Astrocyte (in vitro differentiated cells and primary cell): ENCODE results near the gene GARIN3. TPM values are rescaled to one million over a fixed set of nuclear protein-coding genes. Genes with fewer than 3 reads are reported as not detected.

Experiments used
- DNase-seq: peaks from one replicate; pipeline ENCODE4 v3.0.0-alpha.2; 2010; ENCODE audit warnings: low read depth
- FAIRE-seq: peaks from 2 replicates; lab custom pipeline; 2011; peaks lifted over from hg19 to GRCh38; lab: Jason Lieb, UNC
- H2AFZ ChIP-seq: 2 replicates; pipeline ENCODE4 v1.6.0; 2012; ENCODE audit warnings: low read depth, low read length, inconsistent platforms
- H3K27ac ChIP-seq: 2 replicates; pipeline ENCODE4 v1.5.1; 2011; ENCODE audit warnings: low read depth, low read length, inconsistent platforms
- H3K27me3 ChIP-seq: 2 replicates; pipeline ENCODE4 v1.6.0; 2011; ENCODE audit warnings: low read length, inconsistent platforms; ENCODE audit not compliant: insufficient read depth
- H3K36me3 ChIP-seq: 2 replicates; pipeline ENCODE4 v1.5.1; 2011; ENCODE audit warnings: low read length, inconsistent platforms; ENCODE audit not compliant: insufficient read depth
- H3K4me1 ChIP-seq: 2 replicates; pipeline ENCODE4 v1.5.1; 2011; ENCODE audit warnings: low read length, inconsistent platforms; ENCODE audit not compliant: insufficient read depth
- H3K4me2 ChIP-seq: 2 replicates; pipeline ENCODE4 v1.6.0; 2012; ENCODE audit warnings: low read length, inconsistent platforms
- H3K4me3 ChIP-seq: 2 replicates; pipeline ENCODE4 v1.5.1; 2011; ENCODE audit warnings: low read depth, mild to moderate bottlenecking, low read length, inconsistent platforms; ENCODE audit not compliant: insufficient read depth
- H3K79me2 ChIP-seq: 2 replicates; pipeline ENCODE4 v1.6.0; 2012; ENCODE audit warnings: mild to moderate bottlenecking, low read length, inconsistent platforms; ENCODE audit not compliant: insufficient read depth
- H3K9ac ChIP-seq: 2 replicates; pipeline ENCODE4 v1.6.0; 2012; ENCODE audit warnings: mild to moderate bottlenecking, low read length, inconsistent platforms
- H3K9me3 ChIP-seq: 2 replicates; pipeline ENCODE4 v1.5.1; 2012; ENCODE audit warnings: low read depth, mild to moderate bottlenecking, low read length, inconsistent platforms; ENCODE audit not compliant: insufficient read depth
- H4K20me1 ChIP-seq: 2 replicates; pipeline ENCODE4 v1.6.0; 2012; ENCODE audit warnings: low read length, inconsistent platforms; ENCODE audit not compliant: insufficient read depth
- H3K27ac Mint-ChIP-seq: one replicate; pipeline ENCODE4 v1.8.0; 2021; ENCODE audit warnings: mild to moderate bottlenecking, mixed read lengths; ENCODE audit not compliant: unreplicated experiment
- H3K27me3 Mint-ChIP-seq: one replicate; pipeline ENCODE4 v1.8.0; 2021; ENCODE audit warnings: low read depth, mixed read lengths; ENCODE audit not compliant: unreplicated experiment
- H3K36me3 Mint-ChIP-seq: one replicate; pipeline ENCODE4 v1.8.0; 2021; ENCODE audit warnings: low read depth, mixed read lengths; ENCODE audit not compliant: unreplicated experiment
- H3K4me1 Mint-ChIP-seq: one replicate; pipeline ENCODE4 v1.8.0; 2021; ENCODE audit warnings: low read depth, mixed read lengths; ENCODE audit not compliant: unreplicated experiment
- H3K4me3 Mint-ChIP-seq: one replicate; pipeline ENCODE4 v1.8.0; 2021; ENCODE audit warnings: mild to moderate bottlenecking, moderate library complexity, mixed read lengths; ENCODE audit not compliant: unreplicated experiment
- H3K9me3 Mint-ChIP-seq: one replicate; pipeline ENCODE4 v1.8.0; 2021; ENCODE audit warnings: mild to moderate bottlenecking, mixed read lengths; ENCODE audit not compliant: unreplicated experiment
- EZH2 ChIP-seq: IDR thresholded peaks from 2 replicates; pipeline ENCODE4 v1.6.1; 2012; ENCODE audit warnings: mild to moderate bottlenecking, low read length, inconsistent platforms; ENCODE audit not compliant: insufficient read depth
- total RNA-seq: library from RNA; stranded (reverse); gene quantifications from 2 replicates; pipeline ENCODE4 v1.2.1, GENCODE V29; 2021
- TF ChIP-seq, protein P1 (sequence below): IDR thresholded peaks from 2 replicates; pipeline ENCODE4 v1.5.1; 2011; ENCODE audit warnings: low read depth, mild to moderate bottlenecking, inconsistent platforms, low read length, moderate library complexity; ENCODE audit not compliant: insufficient read depth

The GARIN3 gene
- total RNA-seq, 1 donor from 2014 or later = not detected

DNA sequence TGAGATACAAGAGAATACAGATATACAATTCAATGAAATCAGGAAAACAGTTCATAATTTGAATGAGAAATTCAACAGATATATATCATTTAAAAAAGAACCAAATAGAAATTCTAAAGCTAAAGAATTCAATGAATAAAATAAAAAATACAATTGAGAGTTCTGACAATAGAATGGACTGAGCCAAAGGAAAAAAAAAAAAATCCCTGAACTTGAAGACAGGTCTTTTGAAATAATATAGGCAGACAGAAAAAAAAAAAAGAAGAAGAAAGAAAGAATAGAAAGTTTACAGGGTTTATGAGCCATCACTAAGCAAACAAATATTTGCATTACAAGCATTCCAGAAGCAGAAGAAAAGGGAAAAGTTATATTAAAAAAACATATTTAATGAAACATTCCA is 44.4 kb downstream of the GARIN3 start:
- no peak for DNase-seq
- Histone ChIP-seq H3K9me3 (no peaks in the 10 kb centered on the region), H3K4me1 (no peaks in the 10 kb centered on the region), H3K36me3 (no peaks in the 10 kb centered on the region), H3K4me3 (no peak overlapping the region), H4K20me1 (no peaks in the 10 kb centered on the region), H3K27me3 (no peaks in the 10 kb centered on the region), H3K79me2 (no peaks in the 10 kb centered on the region), H3K27ac (no peak overlapping the region), H3K9ac (no peak overlapping the region), H2AFZ (no peak overlapping the region), H3K4me2 (no peak overlapping the region)
- H3K27ac Mint-ChIP-seq = no peak overlapping the region
- peaks cover 15% of the 10 kb centered on the region for H3K9me3 Mint-ChIP-seq
- no peaks in the 10 kb centered on the region for H3K27me3 Mint-ChIP-seq
- no peaks in the 10 kb centered on the region for H3K36me3 Mint-ChIP-seq
- FAIRE-seq = no peak
- peaks cover under 1% of the 10 kb centered on the region for H3K4me1 Mint-ChIP-seq
- TF ChIP-seq, protein P1, sequence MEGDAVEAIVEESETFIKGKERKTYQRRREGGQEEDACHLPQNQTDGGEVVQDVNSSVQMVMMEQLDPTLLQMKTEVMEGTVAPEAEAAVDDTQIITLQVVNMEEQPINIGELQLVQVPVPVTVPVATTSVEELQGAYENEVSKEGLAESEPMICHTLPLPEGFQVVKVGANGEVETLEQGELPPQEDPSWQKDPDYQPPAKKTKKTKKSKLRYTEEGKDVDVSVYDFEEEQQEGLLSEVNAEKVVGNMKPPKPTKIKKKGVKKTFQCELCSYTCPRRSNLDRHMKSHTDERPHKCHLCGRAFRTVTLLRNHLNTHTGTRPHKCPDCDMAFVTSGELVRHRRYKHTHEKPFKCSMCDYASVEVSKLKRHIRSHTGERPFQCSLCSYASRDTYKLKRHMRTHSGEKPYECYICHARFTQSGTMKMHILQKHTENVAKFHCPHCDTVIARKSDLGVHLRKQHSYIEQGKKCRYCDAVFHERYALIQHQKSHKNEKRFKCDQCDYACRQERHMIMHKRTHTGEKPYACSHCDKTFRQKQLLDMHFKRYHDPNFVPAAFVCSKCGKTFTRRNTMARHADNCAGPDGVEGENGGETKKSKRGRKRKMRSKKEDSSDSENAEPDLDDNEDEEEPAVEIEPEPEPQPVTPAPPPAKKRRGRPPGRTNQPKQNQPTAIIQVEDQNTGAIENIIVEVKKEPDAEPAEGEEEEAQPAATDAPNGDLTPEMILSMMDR = no peak
- TF ChIP-seq EZH2 = no peak
- no peak overlapping the region for H3K4me3 Mint-ChIP-seq

DNA sequence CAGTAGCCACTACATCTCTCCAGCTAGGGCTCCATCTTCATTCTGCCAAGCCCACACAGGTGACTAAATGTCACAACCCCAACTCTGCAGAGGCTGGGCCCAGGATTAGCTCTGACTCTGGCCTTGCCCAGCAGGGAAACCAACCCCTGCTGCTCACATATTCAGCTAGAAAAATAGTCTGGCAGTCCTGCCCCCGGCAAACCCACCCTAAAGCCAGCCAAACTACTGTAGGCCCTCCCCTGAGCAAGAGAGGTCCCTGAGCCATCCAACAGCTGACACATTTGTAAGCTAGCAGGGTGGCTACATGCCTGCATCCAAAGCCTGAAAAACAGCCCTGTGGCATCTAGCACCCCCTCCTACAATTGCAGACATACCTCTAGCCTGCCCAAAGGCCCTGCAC is 46.0 kb downstream of the GARIN3 start:
- DNase-seq (no peak), FAIRE-seq (no peak)
- H3K9me3 Mint-ChIP-seq = peaks cover 15% of the 10 kb centered on the region
- no peaks in the 10 kb centered on the region for H3K79me2 ChIP-seq
- H2AFZ ChIP-seq = no peak overlapping the region
- H3K4me1 Mint-ChIP-seq = peaks cover 8% of the 10 kb centered on the region
- no peaks in the 10 kb centered on the region for H4K20me1 ChIP-seq
- no peak overlapping the region for H3K4me3 Mint-ChIP-seq
- no peaks in the 10 kb centered on the region for H3K36me3 ChIP-seq
- H3K9ac ChIP-seq = no peak overlapping the region
- H3K27ac ChIP-seq = no peak overlapping the region
- no peaks in the 10 kb centered on the region for H3K9me3 ChIP-seq
- no peaks in the 10 kb centered on the region for H3K36me3 Mint-ChIP-seq
- TF ChIP-seq EZH2 = no peak
- TF ChIP-seq, protein P1 = no peak
- no peak overlapping the region for H3K4me3 ChIP-seq
- H3K4me1 ChIP-seq = no peaks in the 10 kb centered on the region
- no peaks in the 10 kb centered on the region for H3K27me3 ChIP-seq
- no peak overlapping the region for H3K27ac Mint-ChIP-seq
- no peaks in the 10 kb centered on the region for H3K27me3 Mint-ChIP-seq
- no peak overlapping the region for H3K4me2 ChIP-seq

DNA sequence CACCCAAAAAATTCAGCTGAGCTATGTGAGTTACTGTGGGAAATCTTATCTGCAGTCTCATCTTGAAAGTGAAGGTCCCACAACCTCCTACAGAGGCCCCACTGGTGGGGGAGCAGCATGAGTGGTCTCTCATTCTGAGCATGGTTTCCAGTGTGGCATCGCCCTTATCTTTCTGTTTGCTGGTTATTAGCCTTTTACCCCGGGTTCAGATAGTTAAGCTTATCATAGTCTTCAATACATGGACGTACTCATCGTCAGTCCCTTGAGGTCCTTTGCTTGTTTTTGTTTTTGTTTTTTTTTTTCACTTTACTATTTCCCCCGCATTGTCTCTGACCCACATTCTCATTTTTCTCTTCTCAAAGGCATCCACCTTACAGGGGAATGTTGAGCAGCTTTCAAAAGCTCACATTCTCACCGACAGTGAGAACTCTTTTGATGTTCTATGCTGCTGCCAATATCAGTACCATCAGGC is 49.5 kb downstream of the GARIN3 start:
- Histone ChIP-seq H3K79me2 (no peaks in the 10 kb centered on the region), H3K4me3 (no peak overlapping the region), H3K27me3 (no peaks in the 10 kb centered on the region), H3K4me2 (no peak overlapping the region), H3K9me3 (no peaks in the 10 kb centered on the region), H4K20me1 (no peaks in the 10 kb centered on the region), H3K27ac (no peak overlapping the region), H3K9ac (no peak overlapping the region), H3K4me1 (no peaks in the 10 kb centered on the region), H3K36me3 (no peaks in the 10 kb centered on the region), H2AFZ (no peak overlapping the region)
- H3K4me1 Mint-ChIP-seq = peaks cover 12% of the 10 kb centered on the region
- DNase-seq (no peak), FAIRE-seq (no peak)
- no peaks in the 10 kb centered on the region for H3K27me3 Mint-ChIP-seq
- H3K36me3 Mint-ChIP-seq = no peaks in the 10 kb centered on the region
- TF ChIP-seq EZH2 = no peak
- peaks cover 9% of the 10 kb centered on the region for H3K9me3 Mint-ChIP-seq
- H3K4me3 Mint-ChIP-seq = no peak overlapping the region
- no peak overlapping the region for H3K27ac Mint-ChIP-seq
